ENCODE measurements around the gene CFAP45.

The CFAP45 gene

GRCh38 chr1:159936273-159936904 lies 36.4 kb upstream of the CFAP45 start:
- Histone ChIP-seq H2AK5ac (ENCODE audit: low read depth, low read length) (peak overlapping the region; percentile 94), H3K14ac (ENCODE audit: low read length) (peak overlapping the region; percentile 58), H3K4ac (ENCODE audit: low read length) (no peak overlapping the region), H3K36me3 (replicated peaks in 1 of 2; ENCODE audit: control insufficient read depth in 2 of 2, insufficient read depth in 2 of 2, low read length in 2 of 2) (peaks cover 18 to 36% of the 10 kb centered on the region in 2 donors), H3K4me2 (ENCODE audit: insufficient read depth, low read length, poor library complexity, severe bottlenecking) (no peak overlapping the region), H3K9me3 (replicated peaks in 1 of 2; ENCODE audit: control insufficient read depth in 2 of 2, insufficient read depth in 1 of 2, low read depth in 1 of 2, low read length in 2 of 2) (no peaks in the 10 kb centered on the region), H3K23ac (ENCODE audit: low read depth, low read length, poor library complexity) (no peak overlapping the region), H3K27me3 (ENCODE audit: control insufficient read depth in 3 of 3, insufficient read depth in 3 of 3, low read depth in 1 of 3, low read length in 3 of 3) (peaks cover 0 to 2% (median 0%) of the 10 kb centered on the region in 3 experiments), H3K4me1 (ENCODE audit: control insufficient read depth in 2 of 2, insufficient read depth in 1 of 2, low read depth in 1 of 2, low read length in 2 of 2) (peaks cover 20 to 30% of the 10 kb centered on the region in 2 donors), H2BK120ac (ENCODE audit: low read depth, low read length) (peak overlapping the region; percentile 37), H3K27ac (replicated peaks; ENCODE audit: low read length) (no peak overlapping the region), H3K9ac (ENCODE audit: low read depth, low read length, poor library complexity) (peak overlapping the region; percentile 15), H3K79me1 (ENCODE audit: low read depth, low read length) (no peaks in the 10 kb centered on the region), H2BK5ac (ENCODE audit: low read length) (peak overlapping the region; percentile 44), H3K18ac (ENCODE audit: low read length) (peak overlapping the region; percentile 91), H2BK12ac (ENCODE audit: low read length) (peak overlapping the region; percentile 69), H4K8ac (ENCODE audit: low read depth, low read length) (peak overlapping the region; percentile 94), H2BK15ac (ENCODE audit: low read length) (peak overlapping the region; percentile 38), H4K91ac (ENCODE audit: low read depth, low read length, poor library complexity) (peak overlapping the region; percentile 57), H2AFZ (ENCODE audit: low read length) (peak overlapping the region; percentile 78), H3K4me3 (ENCODE audit: low read length in 2 of 2) (no peak overlapping the region)
- no CpG with 5 or more reads among the region's 16 CpGs for WGBS, 2 donors (ENCODE audit: extremely low coverage in 2 of 2, insufficient read length in 2 of 2, insufficient replicate concordance in 1 of 2)
- DNase-seq (ENCODE audit: low spot score), result peak; percentile 72

- no peak overlapping the region for H4K8ac ChIP-seq (ENCODE audit: low read depth, low read length)
- no CpG with 5 or more reads among the region's 4 CpGs for WGBS, 2 donors (ENCODE audit: extremely low coverage in 2 of 2, insufficient read length in 2 of 2, insufficient replicate concordance in 1 of 2)
These were observed 35.8 kb upstream of the CFAP45 start for GRCh38 chr1:159935719-159936272.

GRCh38 chr1:159935305-159935704 lies 35.3 kb upstream of the CFAP45 start:
- Histone ChIP-seq H3K23ac (ENCODE audit: low read depth, low read length, poor library complexity) (no peak overlapping the region), H2BK15ac (ENCODE audit: low read length) (no peak overlapping the region), H3K27me3 (ENCODE audit: control insufficient read depth in 3 of 3, insufficient read depth in 3 of 3, low read depth in 1 of 3, low read length in 3 of 3) (peaks cover 0 to 2% (median 0%) of the 10 kb centered on the region in 3 experiments), H3K27ac (replicated peaks; ENCODE audit: low read length) (no peak overlapping the region), H2AK5ac (ENCODE audit: low read depth, low read length) (no peak overlapping the region), H4K8ac (ENCODE audit: low read depth, low read length) (no peak overlapping the region), H2BK5ac (ENCODE audit: low read length) (no peak overlapping the region), H3K14ac (ENCODE audit: low read length) (no peak overlapping the region), H2BK120ac (ENCODE audit: low read depth, low read length) (no peak overlapping the region), H3K4me2 (ENCODE audit: insufficient read depth, low read length, poor library complexity, severe bottlenecking) (no peak overlapping the region), H3K9me3 (replicated peaks in 1 of 2; ENCODE audit: control insufficient read depth in 2 of 2, insufficient read depth in 1 of 2, low read depth in 1 of 2, low read length in 2 of 2) (no peaks in the 10 kb centered on the region), H3K79me1 (ENCODE audit: low read depth, low read length) (no peaks in the 10 kb centered on the region), H3K36me3 (replicated peaks in 1 of 2; ENCODE audit: control insufficient read depth in 2 of 2, insufficient read depth in 2 of 2, low read length in 2 of 2) (peaks cover 17 to 45% of the 10 kb centered on the region in 2 donors), H3K4me3 (ENCODE audit: low read length in 2 of 2) (peak overlapping the region in 1 of 2 donors; percentile 56), H2AFZ (ENCODE audit: low read length) (no peak overlapping the region), H2BK12ac (ENCODE audit: low read length) (no peak overlapping the region), H3K9ac (ENCODE audit: low read depth, low read length, poor library complexity) (no peak overlapping the region), H3K18ac (ENCODE audit: low read length) (no peak overlapping the region), H3K4ac (ENCODE audit: low read length) (no peak overlapping the region), H3K4me1 (ENCODE audit: control insufficient read depth in 2 of 2, insufficient read depth in 1 of 2, low read depth in 1 of 2, low read length in 2 of 2) (peaks cover 10 to 21% of the 10 kb centered on the region in 2 donors), H4K91ac (ENCODE audit: low read depth, low read length, poor library complexity) (no peak overlapping the region)
- no CpG with 5 or more reads among the region's 11 CpGs for WGBS, 2 donors (ENCODE audit: extremely low coverage in 2 of 2, insufficient read length in 2 of 2, insufficient replicate concordance in 1 of 2)
- DNase-seq (ENCODE audit: low spot score), result no peak

More at GRCh38 chr1:159935719-159936272, 35.8 kb upstream of the CFAP45 start:
- Histone ChIP-seq H2BK12ac (ENCODE audit: low read length) (peak overlapping the region; percentile 68), H2BK15ac (ENCODE audit: low read length) (no peak overlapping the region), H3K79me1 (ENCODE audit: low read depth, low read length) (no peaks in the 10 kb centered on the region), H3K4me2 (ENCODE audit: insufficient read depth, low read length, poor library complexity, severe bottlenecking) (no peak overlapping the region), H3K4ac (ENCODE audit: low read length) (no peak overlapping the region), H3K27me3 (ENCODE audit: control insufficient read depth in 3 of 3, insufficient read depth in 3 of 3, low read depth in 1 of 3, low read length in 3 of 3) (peaks cover 0 to 2% (median 0%) of the 10 kb centered on the region in 3 experiments), H2AK5ac (ENCODE audit: low read depth, low read length) (no peak overlapping the region), H3K4me3 (ENCODE audit: low read length in 2 of 2) (no peak overlapping the region), H2AFZ (ENCODE audit: low read length) (no peak overlapping the region), H3K36me3 (replicated peaks in 1 of 2; ENCODE audit: control insufficient read depth in 2 of 2, insufficient read depth in 2 of 2, low read length in 2 of 2) (peaks cover 18 to 40% of the 10 kb centered on the region in 2 donors), H3K9ac (ENCODE audit: low read depth, low read length, poor library complexity) (no peak overlapping the region), H3K27ac (replicated peaks; ENCODE audit: low read length) (no peak overlapping the region), H3K18ac (ENCODE audit: low read length) (no peak overlapping the region), H3K14ac (ENCODE audit: low read length) (no peak overlapping the region), H3K4me1 (ENCODE audit: control insufficient read depth in 2 of 2, insufficient read depth in 1 of 2, low read depth in 1 of 2, low read length in 2 of 2) (peaks cover 14 to 24% of the 10 kb centered on the region in 2 donors), H2BK5ac (ENCODE audit: low read length) (peak overlapping the region; percentile 44), H3K9me3 (replicated peaks in 1 of 2; ENCODE audit: control insufficient read depth in 2 of 2, insufficient read depth in 1 of 2, low read depth in 1 of 2, low read length in 2 of 2) (no peaks in the 10 kb centered on the region), H4K91ac (ENCODE audit: low read depth, low read length, poor library complexity) (no peak overlapping the region), H2BK120ac (ENCODE audit: low read depth, low read length) (no peak overlapping the region), H3K23ac (ENCODE audit: low read depth, low read length, poor library complexity) (no peak overlapping the region)
- no peak for DNase-seq (ENCODE audit: low spot score)
